ENCODE measurements around the gene CIDEB. TPM values are rescaled to one million over a fixed set of nuclear protein-coding genes. Genes with fewer than 3 reads are reported as not detected.

Gene CIDEB
- total and polyA plus RNA-seq, 2 of the 13 experiments (the other 11 are each of a cell fraction or from before 2014, with no cell fraction given), result 35.8 to 110 TPM

GRCh38 chr14:24310646-24311604 lies 3.1 kb upstream of the CIDEB start, which contains the start of gene LTB4R (continued):
- TF ChIP-seq ATF7 (IDR thresholded peaks at IDR 0.05) (no peak), ATF7 (CRISPR knock-in tag; IDR thresholded peaks at IDR 0.05) (no peak), POLR2G (IDR thresholded peaks at IDR 0.05; ENCODE audit: low read depth, low read length) (no peak), ZNF709 (CRISPR knock-in tag; IDR thresholded peaks at IDR 0.05) (no peak), ZNF317 (CRISPR knock-in tag; IDR thresholded peaks at IDR 0.05) (no peak), ZNF569 (CRISPR knock-in tag; IDR thresholded peaks at IDR 0.05; ENCODE audit: borderline replicate concordance) (no peak), ZNF724P (CRISPR knock-in tag; IDR thresholded peaks at IDR 0.05; ENCODE audit: borderline replicate concordance) (no peak), YEATS2 (CRISPR knock-in tag; IDR thresholded peaks at IDR 0.05; ENCODE audit: borderline replicate concordance) (no peak), ELF4 (CRISPR knock-in tag; IDR thresholded peaks at IDR 0.05; ENCODE audit: borderline replicate concordance) (no peak), ARHGAP35 (CRISPR knock-in tag; IDR thresholded peaks at IDR 0.05; ENCODE audit: borderline replicate concordance) (no peak), ZNF280B (CRISPR knock-in tag; IDR thresholded peaks at IDR 0.05; ENCODE audit: borderline replicate concordance) (no peak), IKZF5 (CRISPR knock-in tag; IDR thresholded peaks at IDR 0.05) (no peak), TGIF2 (CRISPR knock-in tag; IDR thresholded peaks at IDR 0.05) (no peak), BCL3 (CRISPR knock-in tag; IDR thresholded peaks at IDR 0.05) (no peak), ASH2L (IDR thresholded peaks at IDR 0.05; ENCODE audit: insufficient read length, low read depth, low read length) (no peak), ZBTB33 (CRISPR knock-in tag; IDR thresholded peaks at IDR 0.05) (peak; percentile 82), ZNF768 (CRISPR knock-in tag; IDR thresholded peaks at IDR 0.05) (peak; percentile 34; the same call in 1 of the 2 replicates), ZFP62 (CRISPR knock-in tag; IDR thresholded peaks at IDR 0.05) (no peak), HMGA1 (CRISPR knock-in tag; conservative IDR thresholded peaks at IDR 0.05) (no peak), CHD2 (IDR thresholded peaks at IDR 0.05; ENCODE audit: low read depth, low read length) (no peak), MXD1 (CRISPR knock-in tag; IDR thresholded peaks at IDR 0.05) (no peak)
- TF ChIP-seq, protein P1, sequence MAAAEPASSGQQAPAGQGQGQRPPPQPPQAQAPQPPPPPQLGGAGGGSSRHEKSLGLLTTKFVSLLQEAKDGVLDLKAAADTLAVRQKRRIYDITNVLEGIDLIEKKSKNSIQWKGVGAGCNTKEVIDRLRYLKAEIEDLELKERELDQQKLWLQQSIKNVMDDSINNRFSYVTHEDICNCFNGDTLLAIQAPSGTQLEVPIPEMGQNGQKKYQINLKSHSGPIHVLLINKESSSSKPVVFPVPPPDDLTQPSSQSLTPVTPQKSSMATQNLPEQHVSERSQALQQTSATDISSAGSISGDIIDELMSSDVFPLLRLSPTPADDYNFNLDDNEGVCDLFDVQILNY (CRISPR knock-in tag; conservative IDR thresholded peaks at IDR 0.05), result no peak

Data from HepG2 (cell line).